GM19023 (cell line): ENCODE results near the gene TET1.
"Not testable (repeated sequence)": the region's sequence is repeated elsewhere in the genome, so short reads cannot be mapped to it uniquely, and the experiment has no call there.

ENCODE experiments used
- ATAC-seq: cut with Tn5 transposase; IDR thresholded peaks from one replicate; pipeline ENCODE4 v1.9.1; 2021; ENCODE audit warnings: mild to moderate bottlenecking, moderate library complexity; ENCODE audit not compliant: unreplicated experiment

The TET1 gene

DNA sequence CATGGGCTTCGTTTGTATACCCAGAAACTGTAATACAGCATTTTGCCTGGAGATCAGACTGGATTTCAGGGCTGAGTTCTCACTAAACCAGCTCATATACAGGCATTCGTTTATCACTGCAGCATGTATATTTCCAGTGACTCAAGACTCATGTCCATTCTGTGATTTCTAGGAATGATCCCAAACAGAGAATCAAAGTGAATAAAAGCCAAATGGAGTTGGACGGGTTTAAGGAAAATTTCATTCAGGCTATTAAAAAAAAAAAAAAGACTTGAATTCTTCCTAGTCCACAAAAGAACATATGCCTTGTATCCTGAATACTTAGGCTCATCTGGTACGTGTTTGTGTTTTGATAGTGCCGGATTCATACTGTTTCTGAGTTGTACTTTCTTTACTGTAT is 46.8 kb downstream of the TET1 start:
- ATAC-seq: no peak

DNA sequence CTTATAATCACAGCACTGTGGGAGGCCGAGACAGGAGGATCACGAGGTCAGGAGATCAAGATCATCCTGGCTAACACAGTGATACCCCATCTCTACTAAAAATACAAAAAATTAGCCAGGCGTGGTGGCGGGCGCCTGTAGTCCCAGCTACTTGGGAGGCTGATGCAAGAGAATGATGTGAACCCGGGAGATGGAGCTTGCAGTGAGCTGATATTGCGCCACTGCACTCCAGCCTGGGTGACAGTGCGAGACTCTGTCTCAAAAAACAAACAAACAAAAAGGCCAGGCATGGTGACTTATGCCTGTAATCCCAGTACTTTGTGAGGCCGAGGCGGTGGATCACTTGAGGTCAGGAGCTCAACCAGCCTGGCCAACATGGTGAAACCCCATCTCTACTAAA is 49.9 kb downstream of the TET1 start:
- not testable (repeated sequence) for ATAC-seq

DNA sequence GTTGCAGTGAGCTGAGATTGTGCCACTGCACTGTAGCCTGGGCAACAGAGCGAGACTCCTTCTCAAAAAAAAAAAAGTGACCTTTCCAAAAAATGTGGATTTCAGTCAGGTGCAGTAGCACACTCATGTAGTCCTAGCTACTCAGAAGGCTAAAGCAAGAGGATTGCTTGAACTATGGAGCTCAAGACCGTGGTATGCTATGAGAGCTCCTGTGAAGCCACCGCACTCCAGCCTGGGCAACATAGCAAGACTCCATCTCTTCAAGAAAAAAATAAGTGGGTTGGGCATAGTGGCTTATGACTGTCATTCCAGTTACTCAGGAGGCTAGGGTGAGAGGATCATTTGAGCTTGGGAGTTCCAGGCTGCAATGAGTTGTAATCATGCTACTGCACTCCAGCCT is 51.1 kb downstream of the TET1 start:
- no peak for ATAC-seq

DNA sequence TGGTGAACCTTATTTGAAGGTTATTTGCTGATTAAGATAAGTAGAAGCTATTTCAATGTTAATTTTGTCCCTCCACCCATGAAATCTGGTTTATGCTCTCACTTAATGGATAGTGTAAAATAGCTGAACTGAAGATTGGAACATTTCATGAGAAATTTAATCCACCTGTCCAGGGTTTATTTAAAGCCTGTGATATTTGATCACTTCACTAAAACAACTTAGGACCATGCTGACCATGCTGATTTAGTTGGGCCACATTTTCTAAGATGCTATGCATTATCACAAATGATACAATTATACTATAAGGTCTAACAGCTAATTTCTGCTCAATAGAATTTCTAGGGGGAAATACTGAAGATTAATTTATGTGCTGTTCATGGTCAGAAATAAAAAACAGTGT is 53.8 kb downstream of the TET1 start:
- not testable (repeated sequence) for ATAC-seq

DNA sequence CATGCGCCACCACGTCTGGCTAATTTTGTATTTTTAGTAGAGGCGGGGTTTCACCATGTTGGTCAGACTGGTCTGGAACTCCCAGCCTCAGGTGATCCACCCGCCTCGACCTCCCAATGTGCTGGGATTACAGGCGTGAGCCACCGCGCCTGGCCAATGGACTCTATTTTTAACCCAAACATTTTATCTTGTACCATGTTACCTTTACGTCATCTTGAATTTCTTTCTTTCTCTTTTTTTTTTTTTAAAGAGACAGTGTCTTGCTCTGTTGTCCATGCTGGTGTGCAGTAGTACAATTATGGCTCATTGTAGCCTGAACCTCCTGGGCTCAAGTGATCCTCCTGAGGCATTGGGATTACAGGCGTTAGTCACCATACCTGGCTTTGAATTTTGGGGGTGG is 57.6 kb downstream of the TET1 start:
- ATAC-seq: not testable (repeated sequence)

DNA sequence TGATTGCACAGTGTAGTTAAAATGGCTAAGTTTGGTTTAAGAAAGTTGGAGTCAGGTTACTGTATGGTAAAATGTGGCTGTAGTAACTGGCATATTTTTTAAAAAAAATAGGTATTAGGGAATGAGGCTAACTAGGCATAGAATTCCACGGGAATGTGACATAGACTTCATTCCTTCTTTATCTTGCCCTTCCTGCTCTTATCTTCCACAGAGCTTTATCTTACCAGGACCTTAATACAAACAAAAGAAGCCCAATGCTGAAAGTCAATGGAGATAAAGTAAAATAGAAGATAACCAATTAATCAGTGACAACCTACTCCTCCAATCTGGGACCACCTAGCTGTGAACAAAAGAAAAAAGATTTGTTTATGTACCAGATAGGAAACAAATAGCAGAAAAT is 58.1 kb downstream of the TET1 start:
- ATAC-seq: no peak

DNA sequence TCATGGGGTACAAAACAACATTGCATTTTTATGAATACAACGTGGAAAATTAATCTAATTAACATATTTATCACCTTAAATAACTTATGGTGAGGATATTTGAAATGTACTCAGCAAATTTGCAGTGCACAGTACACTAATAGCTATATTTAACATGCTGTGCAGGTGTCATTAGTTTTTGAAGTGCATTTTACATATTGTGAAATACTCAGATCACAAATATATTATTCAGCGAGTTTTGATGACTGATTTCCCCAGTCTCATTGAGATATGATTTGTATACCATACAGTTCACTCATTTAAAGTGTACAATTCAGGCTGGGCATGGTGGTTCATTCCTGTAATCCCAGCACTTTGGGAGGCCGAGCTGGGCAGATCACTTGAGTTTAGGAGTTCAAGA is 59.5 kb downstream of the TET1 start:
- no peak for ATAC-seq

DNA sequence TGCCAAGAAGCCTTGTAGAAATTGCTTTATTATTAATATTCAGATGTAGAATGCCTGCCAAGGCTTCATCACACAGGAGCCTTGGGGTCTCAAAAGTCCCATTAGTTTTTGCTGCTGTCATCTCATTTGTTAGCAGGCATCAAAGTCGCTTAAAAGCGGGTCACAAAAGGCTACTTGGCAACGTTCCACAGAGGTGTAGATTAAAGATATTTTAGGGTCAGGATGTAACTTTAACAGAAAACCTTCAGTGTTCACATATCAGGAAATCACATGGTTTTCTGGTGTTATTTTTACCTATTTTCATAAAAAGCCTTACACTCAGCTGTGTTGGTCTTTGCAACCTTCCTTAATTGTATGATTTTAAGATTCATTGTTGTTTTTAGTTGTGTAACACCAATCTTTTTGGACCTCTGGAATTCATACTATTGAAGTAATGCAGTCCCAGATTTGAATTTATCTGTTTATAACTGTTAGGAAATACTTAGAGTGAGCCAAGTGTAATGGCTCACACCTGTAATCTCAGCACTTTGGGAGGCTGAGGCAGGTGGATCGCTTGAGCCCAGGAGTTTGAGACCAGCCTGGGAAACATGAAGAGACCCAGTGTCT is 65.3 kb downstream of the TET1 start:
- ATAC-seq: no peak

DNA sequence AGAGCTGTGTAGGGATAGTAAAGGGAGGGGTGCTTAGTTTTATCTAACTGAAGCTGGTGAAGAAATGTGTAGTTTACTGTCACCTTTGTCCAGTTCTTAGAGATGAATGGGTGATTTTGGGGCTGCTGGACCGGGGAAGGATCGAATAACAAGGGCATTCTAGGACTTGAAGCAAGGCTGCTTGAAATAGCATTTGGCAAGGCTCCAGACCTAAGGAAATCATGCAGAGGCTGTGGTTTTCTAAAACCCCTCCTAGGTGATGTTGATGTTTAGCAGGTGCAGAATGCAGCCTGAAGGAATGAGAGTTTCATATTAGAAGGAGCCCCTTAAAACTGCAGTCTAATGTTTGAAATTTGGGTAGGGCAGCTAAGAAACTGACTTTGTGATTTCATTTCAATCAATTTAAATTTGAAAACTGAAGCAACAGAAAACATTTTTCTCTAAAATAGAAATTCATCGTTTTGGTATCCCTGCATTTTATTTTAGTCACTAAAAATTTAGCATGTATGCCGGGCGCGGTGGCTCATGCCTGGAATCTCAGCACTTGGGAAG is 68.5 kb downstream of the TET1 start:
- no peak for ATAC-seq

DNA sequence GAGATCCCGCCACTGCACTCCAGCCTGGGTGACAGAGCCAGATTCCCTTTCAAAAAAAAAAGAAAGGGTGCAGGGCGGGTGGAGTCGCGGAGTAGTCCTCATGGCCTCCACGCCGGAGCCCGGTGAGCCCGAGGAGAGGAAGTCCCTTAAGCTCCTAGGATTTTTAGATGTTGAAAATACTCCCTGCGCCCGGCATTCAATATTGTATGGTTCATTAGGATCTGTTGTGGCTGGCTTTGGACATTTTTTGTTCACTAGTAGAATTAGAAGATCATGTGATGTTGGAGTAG is 72.1 kb downstream of the TET1 start:
- not testable (repeated sequence) for ATAC-seq

DNA sequence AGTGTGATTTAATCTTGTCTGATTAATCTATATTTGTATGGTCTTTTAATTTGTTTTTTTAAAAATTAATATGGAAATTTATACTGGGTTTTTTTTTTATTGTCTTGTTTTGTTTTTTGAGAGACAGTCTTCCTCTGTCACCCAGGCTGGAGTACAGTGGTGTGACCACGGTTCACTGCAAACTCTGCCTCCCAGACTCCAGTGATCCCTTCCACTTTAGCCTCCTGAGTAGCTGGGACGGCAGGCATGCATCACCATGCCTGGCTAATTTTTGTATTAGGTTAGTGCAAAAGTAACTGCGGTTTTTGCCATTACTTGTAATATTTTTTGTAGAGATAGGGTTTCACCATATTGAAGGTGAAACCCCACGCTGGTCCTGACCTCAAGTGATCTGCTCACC is 73.1 kb downstream of the TET1 start:
- no peak for ATAC-seq

DNA sequence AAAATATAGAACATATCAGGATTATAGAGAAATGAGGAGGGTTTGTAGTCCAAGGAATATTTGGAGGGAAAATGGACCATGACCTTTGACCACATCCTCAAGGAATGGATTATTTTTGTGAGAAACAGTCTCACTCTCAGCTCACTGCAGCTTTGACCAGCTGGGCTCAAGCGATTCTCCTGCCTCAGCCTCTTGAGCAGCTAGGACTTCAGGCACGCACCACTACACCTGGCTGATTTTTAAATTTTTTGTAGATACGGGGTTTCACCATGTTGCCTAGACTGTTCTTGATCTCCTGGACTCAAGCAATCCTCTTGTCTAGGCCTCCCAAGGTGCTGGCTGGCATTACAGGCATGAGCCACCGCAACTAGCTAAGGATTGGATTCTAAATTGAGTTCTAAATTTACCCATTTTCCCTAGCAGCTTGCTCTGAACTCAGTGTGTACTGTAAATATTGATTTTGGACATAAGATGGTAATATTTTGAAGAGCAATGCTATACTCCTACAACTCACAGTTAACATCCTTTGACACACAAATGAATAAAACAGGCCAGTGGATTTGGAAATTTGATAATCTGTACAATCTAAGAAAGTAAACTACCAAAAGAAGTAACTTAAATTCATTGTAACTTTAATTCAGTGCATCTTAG is 73.8 kb downstream of the TET1 start:
- no peak for ATAC-seq

DNA sequence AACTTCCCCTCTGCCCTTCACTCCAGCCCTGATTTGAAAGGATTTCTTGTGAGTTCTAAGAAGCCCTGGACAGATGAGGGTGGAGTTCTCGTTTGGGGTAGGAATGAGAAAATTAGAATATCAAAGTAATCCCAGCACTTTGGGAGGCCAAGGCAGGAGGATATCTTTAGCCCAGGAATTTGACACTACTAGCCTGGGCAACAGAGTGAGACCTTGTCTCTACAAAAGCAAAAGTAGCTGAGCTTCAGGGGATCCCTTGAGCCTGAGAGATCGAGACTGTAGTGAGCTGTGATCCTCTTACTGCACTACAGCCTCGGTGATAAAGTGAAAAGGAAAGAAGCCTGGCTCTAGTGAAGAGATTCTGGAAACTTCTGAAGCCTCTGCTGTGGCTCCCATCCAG is 76.2 kb downstream of the TET1 start:
- no peak for ATAC-seq

DNA sequence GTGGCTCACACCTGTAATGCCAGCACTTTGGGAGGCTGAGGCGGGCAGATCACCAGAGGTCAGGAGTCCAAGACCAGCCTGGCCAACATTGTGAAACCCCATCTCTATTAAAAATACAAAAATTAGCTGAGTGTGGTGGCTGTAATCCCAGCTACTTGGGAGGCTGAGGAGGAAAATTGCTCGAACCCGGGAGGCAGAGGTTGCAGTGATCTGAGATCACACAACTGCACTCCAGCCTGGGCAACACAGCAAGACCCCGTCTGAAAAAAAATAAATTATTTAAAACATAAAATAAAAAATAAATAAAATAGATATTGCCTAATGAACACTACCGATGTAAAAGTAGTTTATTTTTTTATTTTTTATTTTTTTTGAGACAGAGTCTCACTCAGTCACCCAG is 83.4 kb downstream of the TET1 start:
- ATAC-seq: not testable (repeated sequence)

DNA sequence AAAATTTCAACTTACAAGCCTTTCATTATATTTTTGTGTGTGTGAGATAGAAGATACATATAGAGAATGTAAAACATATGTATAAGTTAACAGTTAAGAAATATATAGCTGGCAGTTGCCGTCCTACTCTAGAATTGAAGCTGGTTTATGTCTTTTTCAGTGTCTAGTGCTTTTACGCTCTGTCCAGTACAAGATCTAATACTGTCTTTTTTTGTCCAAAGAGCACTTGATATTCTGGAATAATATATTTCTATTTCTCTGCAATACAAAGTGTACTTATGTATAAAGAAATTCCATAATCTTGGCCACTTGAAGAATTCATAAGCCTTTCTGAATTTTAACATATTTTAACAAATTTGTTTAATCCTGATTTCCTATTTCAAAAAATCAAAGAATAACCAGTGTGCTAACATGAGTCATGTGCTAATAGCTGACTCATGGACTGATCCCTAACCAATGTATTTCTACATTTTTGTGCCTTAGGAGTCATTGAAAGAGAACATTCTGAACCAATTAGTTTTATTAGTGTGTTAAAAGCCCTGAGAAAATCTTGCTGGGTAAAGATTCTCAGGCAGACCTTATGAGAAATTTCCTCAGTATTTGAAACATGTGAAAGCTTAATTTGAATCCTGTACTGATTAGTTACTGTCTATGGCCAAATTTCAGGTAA is 87.7 kb downstream of the TET1 start:
- ATAC-seq: no peak

DNA sequence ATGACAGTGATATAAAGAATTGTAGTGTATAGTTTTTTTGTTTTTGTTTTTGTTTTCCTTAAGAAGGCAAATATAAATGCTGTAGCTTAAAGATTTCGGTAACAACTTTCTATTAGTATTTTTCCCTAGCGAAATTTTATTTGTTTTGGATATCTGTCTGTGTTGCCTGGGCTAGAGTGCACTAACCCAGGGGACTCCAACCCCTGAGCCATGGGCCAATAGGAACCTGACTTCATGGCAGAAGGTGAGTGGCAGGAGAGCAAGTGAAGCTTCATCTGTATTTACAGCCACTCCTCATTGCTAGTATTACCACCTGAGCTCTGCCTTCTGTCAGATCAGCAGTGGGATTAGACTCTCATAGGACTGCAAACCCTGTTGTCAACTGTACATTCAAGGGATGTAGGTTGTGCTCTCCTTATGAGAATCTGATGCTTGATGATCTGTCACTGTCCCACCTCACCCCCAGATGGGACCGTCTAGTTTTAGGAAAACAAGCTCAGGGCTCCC is 95.5 kb downstream of the TET1 start:
- ATAC-seq: no peak

DNA sequence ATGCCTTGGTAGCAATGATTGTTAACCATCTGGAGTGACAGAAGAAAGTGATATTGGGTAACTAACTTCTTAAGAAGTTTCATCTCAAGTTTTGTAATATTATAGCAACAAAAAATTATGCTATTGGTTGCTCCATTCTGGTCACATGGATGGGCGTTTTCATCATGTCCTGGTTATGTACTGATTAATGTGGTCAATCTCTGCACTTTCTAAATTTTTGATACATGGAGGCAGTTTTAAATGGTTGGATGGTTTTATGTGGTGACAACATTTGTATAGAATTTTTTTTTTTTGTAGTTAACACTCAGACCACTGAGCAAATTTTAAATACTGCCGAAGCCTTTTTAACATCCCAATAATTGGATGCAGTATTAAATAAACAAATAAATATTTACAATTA is 105.7 kb downstream of the TET1 start:
- ATAC-seq: no peak

DNA sequence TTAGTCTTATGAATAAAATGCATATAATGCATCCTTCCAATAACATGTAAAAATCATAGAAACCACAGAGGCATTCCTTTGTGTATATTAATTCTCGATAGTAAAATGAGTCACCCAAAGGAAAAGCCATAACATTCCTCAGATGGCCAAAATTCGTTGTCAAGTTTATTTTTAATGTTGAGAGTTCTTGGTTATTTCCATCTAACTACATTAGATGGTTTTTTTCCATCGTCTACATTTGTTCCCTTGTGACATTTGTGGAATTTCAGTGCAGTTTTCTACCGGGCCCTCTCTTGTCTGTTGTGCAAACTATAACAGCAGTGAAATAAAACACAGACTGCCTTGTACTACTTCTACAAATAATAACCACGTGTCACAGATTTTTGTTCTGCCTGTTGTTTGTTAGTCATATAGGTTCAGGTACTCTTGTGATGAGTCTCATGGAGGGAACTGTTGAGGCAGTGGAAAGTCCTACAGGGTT is 106.2 kb downstream of the TET1 start:
- no peak for ATAC-seq

DNA sequence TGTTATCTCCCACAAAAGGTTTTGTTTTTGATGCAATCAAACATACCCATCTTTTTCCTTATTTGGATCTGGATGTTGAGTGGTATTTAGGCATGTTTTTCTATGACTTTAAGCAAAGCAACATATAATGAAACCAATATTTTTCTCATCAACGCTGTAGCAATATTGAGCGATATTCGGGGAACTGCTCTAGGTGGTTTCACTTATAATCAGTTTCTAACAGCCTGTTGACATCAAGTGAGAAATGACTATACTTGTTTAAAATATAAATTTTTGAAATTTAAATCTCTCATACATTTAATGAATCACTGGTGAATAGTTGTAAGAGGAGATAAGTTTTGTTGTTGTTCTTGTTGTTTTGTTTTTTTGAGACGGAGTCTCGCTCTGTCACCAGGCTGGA is 108.1 kb downstream of the TET1 start:
- ATAC-seq: no peak

DNA sequence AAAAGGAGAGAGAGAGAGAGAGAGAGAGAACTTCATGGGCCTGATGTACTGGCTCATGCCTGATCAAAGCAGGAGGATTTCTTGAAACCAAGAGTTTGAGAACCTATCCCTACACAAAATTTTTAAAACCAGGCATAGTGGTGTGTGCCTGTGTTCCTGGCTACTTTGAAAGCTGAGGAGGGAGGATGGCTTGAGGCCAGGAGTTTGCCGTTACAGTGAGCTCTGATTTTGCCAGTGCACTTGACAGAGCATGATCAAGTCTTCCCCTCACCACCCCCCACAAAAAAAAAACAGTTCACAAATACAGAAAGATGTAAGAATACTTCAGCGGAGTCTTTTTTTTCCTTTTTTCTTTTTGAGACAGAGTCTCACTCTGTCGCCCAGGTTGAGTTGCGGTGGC is 108.8 kb downstream of the TET1 start:
- no peak for ATAC-seq

DNA sequence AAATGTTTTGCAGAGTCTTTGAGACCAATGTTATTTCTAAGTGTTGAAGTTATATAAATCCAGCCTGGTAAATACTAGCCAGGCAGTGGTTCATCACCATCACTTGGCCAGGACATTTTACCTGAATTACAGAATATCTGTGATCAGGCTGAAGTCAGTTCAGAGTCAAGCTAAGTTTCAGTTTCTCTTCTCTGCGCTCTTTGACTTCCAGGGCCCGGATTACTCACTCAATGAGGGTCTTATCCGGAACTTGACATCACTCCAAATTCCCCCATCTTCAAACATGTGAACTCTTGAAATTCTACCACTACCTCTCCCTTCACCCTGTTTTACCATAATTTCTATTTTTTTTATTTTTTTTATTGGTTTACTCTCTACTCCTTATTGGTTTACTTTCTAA is 124.3 kb downstream of the TET1 start:
- no peak for ATAC-seq

DNA sequence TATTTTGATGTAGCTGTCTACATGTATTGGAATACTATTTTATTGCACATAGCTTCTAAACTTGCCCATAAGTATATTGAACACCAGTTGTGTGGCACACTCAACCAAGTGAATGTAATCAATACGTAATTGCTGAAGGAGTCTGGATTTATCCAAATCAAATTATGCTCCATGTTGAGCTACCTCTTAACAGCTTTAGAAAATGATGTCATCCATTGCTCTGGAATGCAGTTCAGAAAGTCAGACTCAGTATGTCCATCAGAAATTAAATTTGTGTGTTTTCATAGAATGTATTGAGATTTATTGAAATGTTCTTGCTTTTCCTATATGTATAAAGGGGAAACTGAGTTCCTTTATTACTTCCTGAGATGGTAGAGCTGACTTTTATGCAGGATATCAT is 135.9 kb downstream of the TET1 start:
- no peak for ATAC-seq
